HG03354 (cell line): ENCODE results near the gene ALG6.
A peak's percentile ranks its signal among the peaks of the same experiment; 100 is the strongest.

Experiments
- ATAC-seq: cut with Tn5 transposase; IDR thresholded peaks from one replicate; pipeline ENCODE4 v1.9.1; 2021; ENCODE audit warnings: mild to moderate bottlenecking; ENCODE audit not compliant: unreplicated experiment, poor library complexity, severe bottlenecking

The ALG6 gene

DNA sequence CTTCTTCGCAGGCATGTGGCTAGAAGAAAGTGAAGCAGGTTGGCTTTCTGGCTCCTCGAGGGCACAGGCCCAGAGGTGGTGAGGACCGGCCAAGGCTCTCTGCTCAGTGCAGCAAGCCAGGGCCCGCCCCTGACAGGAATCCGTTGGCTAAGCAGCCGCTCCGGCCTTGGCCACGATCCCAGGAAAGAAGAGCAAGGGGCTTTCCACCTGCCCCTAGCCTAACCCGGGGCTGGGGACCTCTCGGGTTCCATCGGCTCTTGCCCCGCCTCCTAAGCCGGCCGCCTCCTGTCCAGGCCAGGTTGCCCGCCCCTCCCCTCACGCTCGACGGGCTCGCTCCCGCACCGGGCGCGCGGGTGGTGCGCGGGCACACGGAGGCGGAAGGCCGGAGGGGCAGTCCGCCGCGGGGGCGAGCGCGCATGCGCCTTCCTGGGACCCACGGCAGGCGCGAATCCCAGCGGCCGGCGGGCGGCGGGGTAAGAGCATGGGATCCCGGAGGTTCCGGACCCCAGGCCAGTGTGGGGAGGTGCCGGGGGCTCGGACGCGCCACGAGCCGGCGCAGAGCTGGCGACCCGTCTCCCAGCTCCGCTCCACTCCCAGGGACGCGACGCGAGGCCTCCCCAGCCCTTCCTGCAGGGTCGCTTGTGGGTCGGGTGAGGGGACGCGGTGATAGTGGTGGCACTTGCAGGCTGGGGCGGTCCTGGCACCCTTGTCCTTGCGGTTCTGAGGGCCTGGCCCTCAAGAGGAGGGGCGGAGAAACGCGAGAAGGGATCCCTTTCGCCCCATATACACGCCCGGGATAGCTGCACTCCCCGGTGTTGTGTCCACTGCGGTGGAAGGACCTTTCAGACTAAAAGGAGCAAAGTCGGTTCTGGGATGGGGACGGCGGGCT is at the start of gene ALG6:
ALG6 (plus strand) TSS at position 413 of the 889 bp plus-strand sequence. CDS start 3,351 bp downstream, outside the sequence.
- ATAC-seq, result peak; percentile 92

DNA sequence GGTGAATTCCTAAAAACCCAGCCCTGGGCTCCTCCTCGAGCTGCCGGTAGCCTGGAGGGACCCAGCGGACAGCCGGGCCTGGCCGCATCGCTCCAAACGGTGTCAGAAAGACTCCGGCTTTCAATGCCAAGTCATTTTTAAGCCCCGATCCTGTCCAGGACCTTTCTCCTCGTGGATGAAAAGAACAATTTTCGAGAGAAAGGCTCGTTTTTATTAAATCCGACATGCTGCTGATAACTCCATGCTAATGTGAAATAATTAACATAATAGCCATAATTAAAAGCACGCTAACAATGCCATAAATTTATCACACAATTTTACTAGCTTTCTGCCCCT is 49.6 kb upstream of the ALG6 start:
- ATAC-seq, result no peak

DNA sequence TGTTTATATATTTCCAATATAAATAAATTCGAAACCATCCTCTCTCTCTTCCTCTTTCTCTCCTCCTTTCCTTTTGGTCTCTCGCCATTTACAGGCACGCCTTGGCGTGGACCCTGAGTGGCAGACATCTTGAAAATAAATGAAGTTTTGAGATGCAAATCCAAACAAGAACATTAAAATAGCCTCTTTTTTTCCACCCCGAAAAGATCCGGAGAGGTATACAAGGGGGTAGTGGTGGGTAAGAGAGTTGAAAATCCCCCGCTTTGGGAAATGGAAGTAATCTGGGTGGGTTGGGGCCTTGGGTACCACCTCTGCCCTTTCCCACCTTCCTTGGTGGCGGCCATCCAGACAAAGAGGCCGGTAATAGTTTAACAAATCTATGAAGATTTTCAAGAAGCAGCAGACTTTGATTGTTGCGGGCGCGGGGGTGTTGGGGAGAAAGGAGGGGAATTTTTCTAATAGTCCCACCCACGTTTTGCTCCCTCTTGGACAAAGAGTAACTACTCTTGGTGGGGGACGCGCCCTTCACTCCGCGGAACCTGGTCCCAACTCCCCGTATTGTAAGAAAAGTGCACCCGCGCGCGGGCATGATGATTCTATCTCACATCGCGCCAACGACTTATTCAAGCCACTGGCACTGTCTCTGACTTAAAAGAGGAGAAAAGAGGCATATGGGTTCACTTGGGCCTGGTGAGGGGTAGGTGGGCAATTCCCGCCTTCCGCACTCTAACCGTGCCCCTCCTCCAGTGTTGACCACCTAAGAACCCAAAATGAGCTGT is 49.0 kb upstream of the ALG6 start:
- ATAC-seq, result no peak

DNA sequence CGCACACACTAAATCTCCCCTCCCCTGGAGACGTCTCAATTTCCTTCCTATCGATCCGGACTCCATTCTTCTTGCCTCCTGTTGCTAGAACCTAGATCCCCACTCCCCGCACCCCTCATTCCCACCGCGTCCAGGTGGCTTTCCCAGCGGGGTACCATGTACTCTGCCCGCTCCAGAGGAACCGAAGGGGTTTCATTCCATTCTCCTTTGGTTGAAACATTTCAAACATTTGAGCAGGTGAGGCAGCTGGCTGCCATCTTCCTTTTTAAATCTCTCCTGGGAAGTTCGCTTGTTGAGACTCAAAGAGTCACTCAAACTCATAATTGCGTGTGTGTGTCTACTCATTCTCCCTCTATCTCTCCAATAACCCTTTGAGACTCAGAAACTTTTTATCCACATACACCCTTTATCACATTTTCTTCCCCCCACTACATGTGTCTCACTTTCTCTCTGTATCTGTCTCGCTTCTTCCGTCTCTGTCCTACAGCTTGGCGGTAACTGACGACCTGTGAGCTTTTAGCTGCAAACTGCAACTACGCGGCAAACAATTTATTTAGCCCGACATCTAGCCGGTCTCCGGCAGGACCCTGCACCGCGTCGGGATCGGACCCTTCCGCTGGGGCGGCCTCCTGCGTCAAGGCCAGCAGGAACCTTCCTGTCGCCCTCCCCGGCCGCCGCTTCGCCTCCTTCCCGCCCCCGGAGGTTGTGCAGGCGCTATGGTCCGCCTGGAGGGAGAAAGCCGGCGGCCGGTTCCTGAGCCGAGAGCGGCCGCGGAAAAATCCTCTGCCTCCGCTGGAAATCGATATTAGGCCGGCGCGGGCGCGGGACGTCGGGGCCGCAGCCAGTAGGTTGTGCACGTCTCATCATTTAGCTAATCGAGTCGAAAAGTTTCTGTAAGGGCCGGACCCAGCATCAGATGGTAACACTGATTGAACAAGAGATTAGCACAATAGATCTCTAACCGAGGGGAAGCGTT is 48.1 kb upstream of the ALG6 start:
- no peak for ATAC-seq

DNA sequence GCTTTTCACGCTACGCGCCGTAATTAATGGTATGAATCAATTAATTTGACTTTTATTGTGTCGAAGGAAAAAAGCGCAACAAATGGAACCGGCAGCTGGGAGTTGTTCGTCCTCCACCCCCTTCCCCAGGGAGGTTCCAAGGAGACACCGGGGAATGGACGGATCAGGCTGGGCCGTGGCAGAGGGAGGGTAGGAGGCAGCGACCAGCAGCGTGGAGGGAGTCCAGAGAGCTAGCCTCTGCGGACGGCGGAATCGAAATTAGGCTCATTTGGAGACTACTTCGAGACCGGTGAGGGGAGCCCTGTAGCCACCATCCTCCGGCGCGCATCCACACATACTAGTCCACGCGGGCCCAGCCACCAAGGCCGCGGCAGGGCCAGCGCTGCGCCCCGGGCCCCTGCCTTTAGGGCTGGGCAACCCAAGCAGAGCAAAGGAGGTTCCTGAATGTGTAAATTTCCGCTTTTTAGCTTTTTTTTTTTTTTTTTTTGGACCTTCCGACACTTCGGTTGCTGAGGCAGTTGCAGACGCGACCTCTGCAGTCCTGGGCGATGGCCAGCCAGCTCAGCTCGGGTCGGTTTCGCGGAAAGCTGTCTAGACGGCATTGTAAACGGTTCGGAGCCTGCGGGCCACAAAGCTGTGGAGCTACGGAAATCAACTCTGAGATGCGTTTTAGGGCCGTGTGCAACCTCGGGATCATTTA is 47.3 kb upstream of the ALG6 start:
- no peak for ATAC-seq

DNA sequence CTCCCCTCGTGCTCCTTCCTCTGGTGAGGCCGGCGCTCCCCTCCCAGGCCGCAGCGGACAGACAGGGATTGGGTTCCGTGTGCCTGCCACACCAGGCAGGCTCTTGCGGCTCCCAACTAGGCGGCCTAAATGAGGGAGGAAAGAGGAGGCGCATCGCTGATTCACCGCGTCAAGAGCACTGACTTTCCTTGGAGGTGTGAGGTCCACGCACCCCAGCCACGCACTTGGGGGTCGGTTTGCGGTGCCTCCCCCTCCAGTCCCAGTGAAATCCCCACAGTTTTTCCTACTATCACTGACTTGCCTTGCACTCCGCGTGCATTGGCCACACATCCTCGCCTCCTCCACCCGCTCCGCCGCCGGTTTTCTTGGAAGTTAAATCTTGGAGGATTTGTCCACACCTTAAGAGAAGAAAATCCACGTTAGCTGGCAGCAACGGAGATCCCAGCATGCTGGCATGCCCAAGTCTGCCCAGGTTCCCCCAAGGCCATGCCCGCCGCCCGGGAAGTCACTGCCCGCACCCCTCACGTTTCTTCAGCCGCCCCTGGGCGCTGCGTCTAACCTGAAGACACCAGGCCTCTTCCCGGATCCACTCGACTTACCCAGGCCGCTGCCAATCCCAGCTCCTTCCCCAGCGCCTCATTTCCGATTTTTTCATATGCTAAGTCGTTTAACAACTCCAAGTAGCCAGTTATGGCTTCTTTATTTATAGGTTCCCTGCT is 46.2 kb upstream of the ALG6 start:
- no peak for ATAC-seq

DNA sequence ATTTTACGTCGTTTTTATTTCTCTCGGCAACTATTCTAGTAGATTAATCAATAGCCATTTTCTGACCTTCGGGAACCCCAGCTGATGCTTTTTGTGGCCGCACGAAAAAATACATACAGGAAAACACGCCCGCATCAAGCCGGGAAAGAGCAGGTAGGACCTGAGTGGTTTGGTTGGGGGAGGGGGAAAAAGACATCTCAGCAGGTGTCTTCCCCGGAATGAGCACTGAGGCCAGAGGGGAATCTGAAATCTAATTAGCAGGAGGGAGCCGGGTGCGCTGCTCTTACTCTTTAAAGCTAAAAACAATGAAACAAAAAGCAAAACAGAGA is 45.7 kb upstream of the ALG6 start:
- no peak for ATAC-seq

DNA sequence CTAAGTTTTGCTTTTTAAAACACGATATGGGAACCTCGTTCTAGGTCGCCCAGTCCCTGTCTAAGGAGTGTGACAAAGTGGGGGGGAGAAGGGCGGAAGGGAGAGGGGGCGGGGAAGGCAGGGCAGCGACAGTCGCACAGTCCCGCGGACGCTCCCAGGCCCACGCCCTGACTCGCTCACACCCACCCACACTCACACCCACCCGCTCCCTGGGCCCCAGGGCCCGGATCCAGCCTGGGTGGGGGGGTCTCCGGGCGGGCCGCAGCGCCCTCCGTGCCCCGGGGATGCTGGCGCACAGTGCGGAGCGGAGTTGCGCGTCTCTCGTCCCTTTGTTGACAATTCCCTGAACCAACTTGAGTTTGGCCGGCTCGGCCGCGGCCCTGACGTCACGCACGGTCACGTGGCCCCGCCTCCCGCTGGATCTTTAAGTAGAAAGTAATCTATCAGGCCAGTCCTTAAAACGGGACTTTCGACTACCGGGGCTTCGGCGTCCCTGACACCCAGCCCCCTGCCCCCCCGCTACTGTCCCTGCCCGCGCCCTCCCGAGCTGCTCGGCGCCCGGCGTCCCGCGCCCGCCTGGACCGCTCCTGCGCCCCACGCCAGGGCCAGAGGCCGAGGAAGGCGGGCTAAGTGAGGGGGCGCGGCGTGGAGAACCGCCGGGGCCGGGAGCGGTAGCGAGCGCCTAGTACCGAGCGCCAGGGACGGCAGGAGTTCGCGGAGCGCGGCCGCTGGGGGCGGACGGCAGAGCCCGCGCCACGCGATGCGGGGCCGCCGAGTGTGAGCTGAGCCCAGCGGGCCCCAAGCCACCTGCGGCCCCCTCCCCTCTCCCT is 45.1 kb upstream of the ALG6 start, which contains the start of gene FOXD3:
FOXD3 (plus strand) TSS at position 454 of the 830 bp plus-strand sequence. CDS start 492 bp downstream, outside the sequence.
- peak; percentile 38 for ATAC-seq

DNA sequence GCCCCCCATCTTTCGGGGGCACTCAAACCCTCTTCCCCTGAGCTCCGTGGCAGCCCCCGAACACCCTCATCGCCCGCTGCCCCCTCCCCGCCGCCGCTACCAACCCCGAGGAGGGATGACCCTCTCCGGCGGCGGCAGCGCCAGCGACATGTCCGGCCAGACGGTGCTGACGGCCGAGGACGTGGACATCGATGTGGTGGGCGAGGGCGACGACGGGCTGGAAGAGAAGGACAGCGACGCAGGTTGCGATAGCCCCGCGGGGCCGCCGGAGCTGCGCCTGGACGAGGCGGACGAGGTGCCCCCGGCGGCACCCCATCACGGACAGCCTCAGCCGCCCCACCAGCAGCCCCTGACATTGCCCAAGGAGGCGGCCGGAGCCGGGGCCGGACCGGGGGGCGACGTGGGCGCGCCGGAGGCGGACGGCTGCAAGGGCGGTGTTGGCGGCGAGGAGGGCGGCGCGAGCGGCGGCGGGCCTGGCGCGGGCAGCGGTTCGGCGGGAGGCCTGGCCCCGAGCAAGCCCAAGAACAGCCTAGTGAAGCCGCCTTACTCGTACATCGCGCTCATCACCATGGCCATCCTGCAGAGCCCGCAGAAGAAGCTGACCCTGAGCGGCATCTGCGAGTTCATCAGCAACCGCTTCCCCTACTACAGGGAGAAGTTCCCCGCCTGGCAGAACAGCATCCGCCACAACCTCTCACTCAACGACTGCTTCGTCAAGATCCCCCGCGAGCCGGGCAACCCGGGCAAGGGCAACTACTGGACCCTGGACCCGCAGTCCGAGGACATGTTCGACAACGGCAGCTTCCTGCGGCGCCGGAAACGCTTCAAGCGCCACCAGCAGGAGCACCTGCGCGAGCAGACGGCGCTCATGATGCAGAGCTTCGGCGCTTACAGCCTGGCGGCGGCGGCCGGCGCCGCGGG is 44.2 kb upstream of the ALG6 start:
- ATAC-seq, result no peak

DNA sequence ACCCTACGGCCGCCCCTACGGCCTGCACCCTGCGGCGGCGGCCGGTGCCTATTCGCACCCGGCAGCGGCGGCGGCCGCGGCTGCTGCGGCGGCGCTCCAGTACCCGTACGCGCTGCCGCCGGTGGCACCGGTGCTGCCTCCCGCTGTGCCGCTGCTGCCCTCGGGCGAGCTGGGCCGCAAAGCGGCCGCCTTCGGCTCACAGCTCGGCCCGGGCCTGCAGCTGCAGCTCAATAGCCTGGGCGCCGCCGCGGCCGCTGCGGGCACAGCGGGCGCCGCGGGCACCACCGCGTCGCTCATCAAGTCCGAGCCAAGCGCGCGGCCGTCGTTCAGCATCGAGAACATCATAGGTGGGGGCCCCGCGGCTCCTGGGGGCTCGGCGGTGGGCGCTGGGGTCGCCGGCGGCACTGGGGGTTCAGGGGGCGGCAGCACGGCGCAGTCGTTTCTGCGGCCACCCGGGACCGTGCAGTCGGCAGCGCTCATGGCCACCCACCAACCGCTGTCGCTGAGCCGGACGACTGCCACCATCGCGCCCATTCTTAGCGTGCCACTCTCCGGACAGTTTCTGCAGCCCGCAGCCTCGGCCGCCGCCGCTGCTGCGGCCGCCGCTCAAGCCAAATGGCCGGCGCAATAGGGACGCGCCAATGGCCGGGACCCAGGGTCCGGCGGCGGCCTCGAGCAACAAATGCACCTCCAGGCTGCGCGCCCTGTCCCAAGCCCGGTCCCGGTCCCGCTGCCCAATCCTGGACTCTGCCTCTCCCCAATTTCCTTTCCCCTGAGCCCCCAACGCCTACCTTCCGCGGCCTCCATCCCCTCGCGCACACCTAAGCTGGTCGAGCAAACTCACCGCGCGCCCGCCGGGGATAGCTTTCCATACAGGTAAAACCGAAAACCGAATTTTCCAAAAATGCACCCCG is 43.3 kb upstream of the ALG6 start:
- no peak for ATAC-seq

DNA sequence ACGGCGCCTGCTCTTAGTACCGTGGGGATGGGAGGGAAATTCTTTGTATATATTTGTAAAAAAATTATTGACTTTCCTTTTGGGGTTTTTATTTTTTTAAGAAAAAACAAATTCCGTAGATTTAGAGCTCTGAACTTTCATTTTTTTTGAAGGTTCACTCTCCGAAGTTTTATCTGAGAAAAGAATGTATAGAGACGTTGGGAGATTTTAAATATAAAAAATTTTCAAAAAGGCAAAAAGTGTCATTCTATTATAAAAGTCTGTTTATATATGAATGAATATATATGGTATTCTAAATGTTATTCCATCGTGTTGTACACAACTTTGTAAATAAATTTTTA is 42.7 kb upstream of the ALG6 start:
- no peak for ATAC-seq

DNA sequence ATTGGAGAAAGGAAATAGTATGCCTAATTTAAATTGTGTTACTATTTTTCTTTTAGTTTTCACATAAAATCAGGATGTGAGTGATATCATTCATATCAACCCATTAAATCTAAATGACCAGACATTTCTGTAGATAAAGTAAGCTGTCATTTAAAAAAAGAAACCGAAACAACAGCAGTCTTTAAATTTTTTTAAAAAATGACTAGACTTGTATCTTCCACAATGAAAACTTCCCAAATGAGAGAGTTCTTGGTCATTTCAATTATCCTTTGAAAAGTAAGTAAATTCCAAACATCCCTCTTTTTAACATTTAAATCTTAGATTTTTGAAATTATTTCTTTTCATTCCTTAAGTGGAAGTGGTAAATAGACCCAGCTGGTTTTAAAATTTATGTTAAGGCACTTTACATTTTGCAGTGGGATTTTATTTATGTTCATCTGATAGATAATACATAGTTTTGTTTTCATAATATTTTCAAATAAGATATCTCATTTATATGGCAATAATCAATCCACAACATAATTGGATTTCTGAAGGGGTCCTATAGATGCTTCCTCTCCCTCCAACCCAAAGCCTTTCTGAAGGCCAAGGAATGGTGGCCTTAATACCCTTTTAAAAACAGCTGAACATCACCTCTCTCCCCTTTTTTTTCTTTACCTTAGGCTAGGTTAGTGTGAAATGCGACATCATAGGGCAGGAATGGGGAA is 42.0 kb upstream of the ALG6 start:
- no peak for ATAC-seq

DNA sequence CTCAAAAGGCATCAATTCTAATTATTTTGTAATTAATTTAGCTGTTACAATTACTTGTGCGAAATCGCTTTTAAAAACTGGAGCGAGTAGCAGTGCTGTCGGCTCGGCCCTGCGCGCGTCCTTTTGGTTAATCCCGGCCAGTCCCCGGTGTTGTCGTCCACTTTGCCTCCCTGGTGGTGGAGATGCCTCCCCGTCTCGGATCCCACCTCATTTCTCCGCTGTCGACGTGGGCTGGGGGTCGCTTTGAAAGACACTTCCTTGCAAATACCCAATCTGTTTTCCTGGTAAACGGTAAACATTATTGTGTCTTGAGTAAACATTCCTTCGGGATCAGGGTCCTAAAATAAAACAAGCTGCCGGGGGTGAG is 41.3 kb upstream of the ALG6 start:
- no peak for ATAC-seq

DNA sequence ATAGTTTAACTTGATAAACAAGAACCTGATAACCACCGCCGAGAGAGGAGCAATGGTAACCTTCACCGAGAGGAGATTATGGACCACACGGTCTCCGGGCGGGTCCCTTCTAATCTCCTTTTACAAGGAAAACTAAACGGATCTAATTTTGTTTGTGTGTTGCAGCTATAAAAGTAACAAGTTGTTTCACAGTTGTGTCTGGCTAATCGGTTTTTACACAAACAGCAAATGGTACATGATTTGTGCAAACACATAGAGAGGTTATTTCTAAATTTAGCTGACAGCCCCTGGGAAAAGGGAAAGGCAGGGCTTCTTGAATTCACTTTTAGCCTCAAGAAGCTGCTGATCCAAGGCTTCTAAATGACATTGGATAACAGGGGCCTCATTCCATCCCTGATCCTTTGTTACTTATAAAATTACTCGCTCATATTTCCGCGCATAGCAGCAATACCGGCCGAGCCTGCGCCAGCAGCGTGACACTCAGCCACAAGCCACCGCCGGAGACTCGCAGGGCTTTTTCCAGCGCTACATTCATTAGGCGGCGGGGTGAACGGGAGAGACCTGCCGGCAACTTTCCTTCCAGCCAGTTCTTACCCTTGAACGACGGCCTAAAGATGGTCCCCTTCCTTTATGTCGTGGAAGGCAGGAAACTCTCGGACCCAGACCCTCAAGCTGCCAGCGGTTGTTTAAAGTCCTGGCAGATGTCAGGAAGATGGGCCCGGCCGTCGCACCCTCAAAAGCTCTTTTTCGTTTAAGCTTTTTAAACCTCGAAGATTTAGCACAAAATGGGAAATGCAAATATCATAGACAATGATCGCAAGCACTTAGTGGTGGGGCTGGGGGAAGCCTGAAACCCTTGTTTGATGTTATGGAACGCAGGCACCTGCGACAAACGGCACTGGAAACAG is 40.7 kb upstream of the ALG6 start:
- ATAC-seq, result no peak
